GM23338 (cell line): Measurements from ENCODE around the gene MPC2. TPM values are rescaled to one million over a fixed set of nuclear protein-coding genes. Genes with fewer than 3 reads are reported as not detected.

Experiments
- ATAC-seq: fragments of 200-7000 bp; cut with Tn5 transposase; 3 replicates; pipeline ENCODE4 v1.9.1; 2020
- DNase-seq: peaks from one replicate; pipeline ENCODE4 v3.0.0-alpha.2; 2015; ENCODE audit warnings: low spot score
- H2AFZ ChIP-seq: fragments of 200-600 bp; sonication (generic); 2 replicates; pipeline ENCODE4 v1.8.0; 2016; ENCODE audit warnings: antibody characterized with exemption, mild to moderate bottlenecking, moderate library complexity
- H3F3A ChIP-seq: fragments of 200-600 bp; sonication (generic); replicated peaks from 2 replicates; pipeline ENCODE4 v1.8.0; 2017; ENCODE audit warnings: antibody characterized with exemption, mixed run types, low read depth
- H3K27ac ChIP-seq: fragments of 200-600 bp; sonication (generic); 2 replicates; pipeline ENCODE4 v1.6.1; 2016; ENCODE audit warnings: low read depth
- H3K27me3 ChIP-seq: fragments of 200-600 bp; sonication (generic); 2 replicates; pipeline ENCODE4 v1.8.0; 2016; ENCODE audit warnings: mild to moderate bottlenecking, mixed run types, moderate library complexity; ENCODE audit not compliant: insufficient read depth
- H3K36me3 ChIP-seq: fragments of 200-600 bp; sonication (generic); 2 replicates; pipeline ENCODE4 v1.8.0; 2016; ENCODE audit warnings: mild to moderate bottlenecking; ENCODE audit not compliant: insufficient read depth
- H3K4me1 ChIP-seq: fragments of 200-600 bp; sonication (generic); 2 replicates; pipeline ENCODE4 v1.8.0; 2016; ENCODE audit warnings: mild to moderate bottlenecking, moderate library complexity; ENCODE audit not compliant: insufficient read depth
- H3K4me2 ChIP-seq: fragments of 200-600 bp; sonication (generic); 2 replicates; pipeline ENCODE4 v1.7.1; 2017; ENCODE audit warnings: mixed run types
- H3K4me3 ChIP-seq: fragments of 200-600 bp; sonication (generic); 2 replicates; pipeline ENCODE4 v1.6.1; 2016; ENCODE audit warnings: mixed run types
- H3K79me2 ChIP-seq: fragments of 200-600 bp; sonication (generic); replicated peaks from 2 replicates; pipeline ENCODE4 v1.8.0; 2017; ENCODE audit warnings: mild to moderate bottlenecking; ENCODE audit not compliant: insufficient read depth
- H3K9me2 ChIP-seq: fragments of 200-600 bp; sonication (generic); 2 replicates; pipeline ENCODE4 v1.8.0; 2017; ENCODE audit not compliant: insufficient read depth
- H4K20me1 ChIP-seq: fragments of 200-600 bp; sonication (generic); replicated peaks from 2 replicates; pipeline ENCODE4 v1.8.0; 2017; ENCODE audit warnings: mild to moderate bottlenecking; ENCODE audit not compliant: insufficient read depth
- H3K27ac Mint-ChIP-seq: 2 replicates; pipeline ENCODE4 v1.8.0; 2020; ENCODE audit warnings: inconsistent platforms, mild to moderate bottlenecking, moderate library complexity, mixed read lengths
- H3K27me3 Mint-ChIP-seq: 3 replicates; pipeline ENCODE4 v1.8.0; 2022; ENCODE audit warnings: low read depth, mild to moderate bottlenecking, moderate library complexity, mixed read lengths, inconsistent platforms; ENCODE audit not compliant: insufficient read depth, poor library complexity
- H3K36me3 Mint-ChIP-seq: 3 replicates; pipeline ENCODE4 v1.8.0; 2021; ENCODE audit warnings: low read depth, mild to moderate bottlenecking, inconsistent platforms, moderate library complexity, mixed read lengths
- H3K4me1 Mint-ChIP-seq: 3 replicates; pipeline ENCODE4 v1.8.0; 2020; ENCODE audit warnings: mild to moderate bottlenecking, inconsistent platforms, mixed read lengths
- H3K4me3 Mint-ChIP-seq: 3 replicates; pipeline ENCODE4 v1.8.0; 2021; ENCODE audit warnings: moderate library complexity, mild to moderate bottlenecking, inconsistent platforms, mixed read lengths
- H3K9me3 Mint-ChIP-seq: 3 replicates; pipeline ENCODE4 v1.8.0; 2020; ENCODE audit warnings: moderate library complexity, mild to moderate bottlenecking, inconsistent platforms, mixed read lengths
- CREB1 ChIP-seq: fragments of 250-450 bp; sonication (Bioruptor Pico); IDR thresholded peaks from 2 replicates; pipeline ENCODE4 v1.5.0; 2020; ENCODE audit warnings: low read depth, mild to moderate bottlenecking, moderate library complexity
- EZH2 ChIP-seq: fragments of 200-600 bp; sonication (generic); IDR thresholded peaks from one replicate; pipeline ENCODE4 v1.8.0; 2017; ENCODE audit warnings: antibody characterized with exemption, mild to moderate bottlenecking, low read depth; ENCODE audit not compliant: unreplicated experiment
- EZH2phosphoT487 ChIP-seq: fragments of 200-600 bp; sonication (generic); IDR thresholded peaks from one replicate; pipeline ENCODE4 v1.8.1; 2018; ENCODE audit warnings: antibody characterized with exemption; ENCODE audit not compliant: unreplicated experiment
- JUNB ChIP-seq: IDR thresholded peaks from one replicate; pipeline ENCODE4 v1.6.1; 2016; ENCODE audit warnings: antibody characterized with exemption; ENCODE audit not compliant: unreplicated experiment
- STAT1 ChIP-seq: IDR thresholded peaks from one replicate; pipeline ENCODE4 v1.6.1; 2016; ENCODE audit warnings: antibody characterized with exemption; ENCODE audit not compliant: unreplicated experiment
- ZNF114 ChIP-seq: fragments of 250-450 bp; sonication (Bioruptor Pico); IDR thresholded peaks from 2 replicates; pipeline ENCODE4 v1.5.0; 2020; ENCODE audit warnings: mild to moderate bottlenecking, moderate library complexity
- ZNF331 ChIP-seq: fragments of 250-450 bp; sonication (Bioruptor Pico); IDR thresholded peaks from 2 replicates; pipeline ENCODE4 v1.5.0; 2020; ENCODE audit warnings: low read depth, mild to moderate bottlenecking, moderate library complexity
- polyA plus RNA-seq: library from polyadenylated mRNA; unstranded; fragments of >200 nt; fragmentation: Nextera tagmentation; extraction: Ambion mirVana; gene quantifications from 2 replicates; pipeline ENCODE4 v1.2.1, GENCODE V29; 2016
- total RNA-seq: library from RNA; depleted of rRNA; stranded (reverse); fragments of >200 nt; shearing (Covaris generic); gene quantifications from 2 replicates; pipeline ENCODE4 v1.2.3, GENCODE V29; 2014
- TF ChIP-seq, protein P1 (sequence below): IDR thresholded peaks from 2 replicates; pipeline ENCODE4 v1.6.1; 2016; ENCODE audit warnings: antibody characterized with exemption
- TF ChIP-seq, protein P2 (sequence below): fragments of 250-450 bp; sonication (Bioruptor Pico); IDR thresholded peaks from 2 replicates; pipeline ENCODE4 v1.5.0; 2020; ENCODE audit warnings: mild to moderate bottlenecking, moderate library complexity
- TF ChIP-seq, protein P3 (sequence below): IDR thresholded peaks from one replicate; pipeline ENCODE4 v1.6.1; 2018; ENCODE audit warnings: antibody characterized with exemption; ENCODE audit not compliant: unreplicated experiment

The MPC2 gene
- total and polyA plus RNA-seq, 2 experiments from 2014 or later: 21.6 to 76.9 TPM

DNA sequence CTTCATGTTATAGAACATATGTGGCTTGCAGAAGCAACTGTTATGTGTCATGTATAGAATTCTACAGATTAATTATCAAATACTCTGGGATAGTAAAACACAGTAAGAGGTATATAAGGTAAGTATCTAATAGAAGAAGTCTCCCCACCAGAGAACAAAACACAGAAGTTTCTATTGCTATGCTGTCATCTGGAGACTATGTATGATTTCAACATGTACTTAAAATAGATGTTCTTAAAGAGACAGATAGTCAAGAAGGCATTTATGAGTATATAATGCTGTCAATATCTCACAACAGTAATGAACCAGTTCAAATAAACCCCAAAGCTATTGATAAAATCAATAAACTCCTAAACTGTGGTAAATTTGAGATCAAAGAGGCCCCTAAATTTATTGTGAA lies 14.8 kb downstream of the MPC2 start:
- Histone ChIP-seq H3K4me2 (no peak overlapping the region), H3K27me3 (no peaks in the 10 kb centered on the region), H2AFZ (no peak overlapping the region), H3K9me2 (no peaks in the 10 kb centered on the region), H3K4me1 (peaks cover 12% of the 10 kb centered on the region), H4K20me1 (no peaks in the 10 kb centered on the region), H3K79me2 (peaks cover 6% of the 10 kb centered on the region), H3K4me3 (no peak overlapping the region), H3F3A (no peaks in the 10 kb centered on the region), H3K36me3 (no peaks in the 10 kb centered on the region), H3K27ac (no peak overlapping the region)
- Mint-ChIP-seq H3K27me3 (no peaks in the 10 kb centered on the region), H3K36me3 (no peaks in the 10 kb centered on the region), H3K4me1 (peaks cover 5% of the 10 kb centered on the region; the same call in 2 of the 3 replicates), H3K4me3 (no peak overlapping the region), H3K9me3 (no peaks in the 10 kb centered on the region), H3K27ac (no peak overlapping the region)
- DNase-seq: no peak
- ATAC-seq: no peak
- TF ChIP-seq ZNF114 (CRISPR knock-in tag) (no peak), ZNF331 (CRISPR knock-in tag) (no peak)

DNA sequence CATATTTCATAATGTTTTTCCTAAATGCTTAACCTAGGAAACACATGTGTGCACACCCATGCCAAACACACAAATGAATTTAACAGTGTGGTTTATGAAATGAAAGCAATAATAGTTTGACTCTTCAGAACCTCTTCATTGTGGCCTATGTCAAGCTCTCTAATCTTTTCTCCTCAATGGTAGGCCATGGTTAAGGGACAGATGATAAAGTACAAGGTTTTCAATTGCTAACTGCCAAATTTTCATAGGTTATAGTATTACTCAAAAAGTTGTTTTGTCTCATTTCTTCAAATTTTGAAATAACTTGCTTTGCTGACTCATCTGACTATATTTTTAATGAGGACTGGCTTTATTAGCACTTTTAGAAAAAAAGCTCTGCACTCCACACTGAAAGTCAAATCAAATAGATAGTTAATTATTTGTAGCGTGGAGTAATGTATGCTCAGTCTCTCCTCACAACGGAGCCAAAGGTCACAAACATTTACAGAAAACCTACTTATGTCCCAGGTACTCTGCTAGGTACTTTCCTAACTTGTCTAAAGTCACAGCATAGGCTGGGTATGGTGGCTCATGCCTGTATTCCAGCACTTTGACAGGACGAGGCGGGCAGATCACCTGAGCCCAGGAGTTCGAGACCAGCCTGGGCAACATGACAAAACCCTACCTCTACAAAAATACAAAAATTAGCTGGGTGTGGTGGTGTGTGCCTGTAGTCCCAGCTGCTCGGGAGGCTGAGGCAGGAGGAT lies 19.9 kb downstream of the MPC2 start:
- Mint-ChIP-seq H3K36me3 (no peaks in the 10 kb centered on the region), H3K9me3 (peaks cover 4% of the 10 kb centered on the region; the same call in 1 of the 3 replicates), H3K4me1 (peaks cover 14% of the 10 kb centered on the region), H3K4me3 (no peak overlapping the region), H3K27me3 (no peaks in the 10 kb centered on the region), H3K27ac (no peak overlapping the region)
- H3K79me2 ChIP-seq: no peaks in the 10 kb centered on the region
- H3K27me3 ChIP-seq: no peaks in the 10 kb centered on the region
- no peaks in the 10 kb centered on the region for H3K9me2 ChIP-seq
- no peaks in the 10 kb centered on the region for H3F3A ChIP-seq
- no peak for DNase-seq
- no peaks in the 10 kb centered on the region for H4K20me1 ChIP-seq
- H3K27ac ChIP-seq: no peak overlapping the region
- H2AFZ ChIP-seq: no peak overlapping the region
- H3K4me2 ChIP-seq: no peak overlapping the region
- peaks cover 17% of the 10 kb centered on the region for H3K4me1 ChIP-seq
- H3K4me3 ChIP-seq: no peak overlapping the region
- ATAC-seq: no peak
- H3K36me3 ChIP-seq: no peaks in the 10 kb centered on the region
- TF ChIP-seq, protein P1, sequence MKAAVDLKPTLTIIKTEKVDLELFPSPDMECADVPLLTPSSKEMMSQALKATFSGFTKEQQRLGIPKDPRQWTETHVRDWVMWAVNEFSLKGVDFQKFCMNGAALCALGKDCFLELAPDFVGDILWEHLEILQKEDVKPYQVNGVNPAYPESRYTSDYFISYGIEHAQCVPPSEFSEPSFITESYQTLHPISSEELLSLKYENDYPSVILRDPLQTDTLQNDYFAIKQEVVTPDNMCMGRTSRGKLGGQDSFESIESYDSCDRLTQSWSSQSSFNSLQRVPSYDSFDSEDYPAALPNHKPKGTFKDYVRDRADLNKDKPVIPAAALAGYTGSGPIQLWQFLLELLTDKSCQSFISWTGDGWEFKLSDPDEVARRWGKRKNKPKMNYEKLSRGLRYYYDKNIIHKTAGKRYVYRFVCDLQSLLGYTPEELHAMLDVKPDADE: no peak
- TF ChIP-seq JUNB: no peak
- TF ChIP-seq EZH2: no peak
- no peak for TF ChIP-seq ZNF114 (CRISPR knock-in tag)
- TF ChIP-seq ZNF331 (CRISPR knock-in tag): no peak
- TF ChIP-seq, protein P2, sequence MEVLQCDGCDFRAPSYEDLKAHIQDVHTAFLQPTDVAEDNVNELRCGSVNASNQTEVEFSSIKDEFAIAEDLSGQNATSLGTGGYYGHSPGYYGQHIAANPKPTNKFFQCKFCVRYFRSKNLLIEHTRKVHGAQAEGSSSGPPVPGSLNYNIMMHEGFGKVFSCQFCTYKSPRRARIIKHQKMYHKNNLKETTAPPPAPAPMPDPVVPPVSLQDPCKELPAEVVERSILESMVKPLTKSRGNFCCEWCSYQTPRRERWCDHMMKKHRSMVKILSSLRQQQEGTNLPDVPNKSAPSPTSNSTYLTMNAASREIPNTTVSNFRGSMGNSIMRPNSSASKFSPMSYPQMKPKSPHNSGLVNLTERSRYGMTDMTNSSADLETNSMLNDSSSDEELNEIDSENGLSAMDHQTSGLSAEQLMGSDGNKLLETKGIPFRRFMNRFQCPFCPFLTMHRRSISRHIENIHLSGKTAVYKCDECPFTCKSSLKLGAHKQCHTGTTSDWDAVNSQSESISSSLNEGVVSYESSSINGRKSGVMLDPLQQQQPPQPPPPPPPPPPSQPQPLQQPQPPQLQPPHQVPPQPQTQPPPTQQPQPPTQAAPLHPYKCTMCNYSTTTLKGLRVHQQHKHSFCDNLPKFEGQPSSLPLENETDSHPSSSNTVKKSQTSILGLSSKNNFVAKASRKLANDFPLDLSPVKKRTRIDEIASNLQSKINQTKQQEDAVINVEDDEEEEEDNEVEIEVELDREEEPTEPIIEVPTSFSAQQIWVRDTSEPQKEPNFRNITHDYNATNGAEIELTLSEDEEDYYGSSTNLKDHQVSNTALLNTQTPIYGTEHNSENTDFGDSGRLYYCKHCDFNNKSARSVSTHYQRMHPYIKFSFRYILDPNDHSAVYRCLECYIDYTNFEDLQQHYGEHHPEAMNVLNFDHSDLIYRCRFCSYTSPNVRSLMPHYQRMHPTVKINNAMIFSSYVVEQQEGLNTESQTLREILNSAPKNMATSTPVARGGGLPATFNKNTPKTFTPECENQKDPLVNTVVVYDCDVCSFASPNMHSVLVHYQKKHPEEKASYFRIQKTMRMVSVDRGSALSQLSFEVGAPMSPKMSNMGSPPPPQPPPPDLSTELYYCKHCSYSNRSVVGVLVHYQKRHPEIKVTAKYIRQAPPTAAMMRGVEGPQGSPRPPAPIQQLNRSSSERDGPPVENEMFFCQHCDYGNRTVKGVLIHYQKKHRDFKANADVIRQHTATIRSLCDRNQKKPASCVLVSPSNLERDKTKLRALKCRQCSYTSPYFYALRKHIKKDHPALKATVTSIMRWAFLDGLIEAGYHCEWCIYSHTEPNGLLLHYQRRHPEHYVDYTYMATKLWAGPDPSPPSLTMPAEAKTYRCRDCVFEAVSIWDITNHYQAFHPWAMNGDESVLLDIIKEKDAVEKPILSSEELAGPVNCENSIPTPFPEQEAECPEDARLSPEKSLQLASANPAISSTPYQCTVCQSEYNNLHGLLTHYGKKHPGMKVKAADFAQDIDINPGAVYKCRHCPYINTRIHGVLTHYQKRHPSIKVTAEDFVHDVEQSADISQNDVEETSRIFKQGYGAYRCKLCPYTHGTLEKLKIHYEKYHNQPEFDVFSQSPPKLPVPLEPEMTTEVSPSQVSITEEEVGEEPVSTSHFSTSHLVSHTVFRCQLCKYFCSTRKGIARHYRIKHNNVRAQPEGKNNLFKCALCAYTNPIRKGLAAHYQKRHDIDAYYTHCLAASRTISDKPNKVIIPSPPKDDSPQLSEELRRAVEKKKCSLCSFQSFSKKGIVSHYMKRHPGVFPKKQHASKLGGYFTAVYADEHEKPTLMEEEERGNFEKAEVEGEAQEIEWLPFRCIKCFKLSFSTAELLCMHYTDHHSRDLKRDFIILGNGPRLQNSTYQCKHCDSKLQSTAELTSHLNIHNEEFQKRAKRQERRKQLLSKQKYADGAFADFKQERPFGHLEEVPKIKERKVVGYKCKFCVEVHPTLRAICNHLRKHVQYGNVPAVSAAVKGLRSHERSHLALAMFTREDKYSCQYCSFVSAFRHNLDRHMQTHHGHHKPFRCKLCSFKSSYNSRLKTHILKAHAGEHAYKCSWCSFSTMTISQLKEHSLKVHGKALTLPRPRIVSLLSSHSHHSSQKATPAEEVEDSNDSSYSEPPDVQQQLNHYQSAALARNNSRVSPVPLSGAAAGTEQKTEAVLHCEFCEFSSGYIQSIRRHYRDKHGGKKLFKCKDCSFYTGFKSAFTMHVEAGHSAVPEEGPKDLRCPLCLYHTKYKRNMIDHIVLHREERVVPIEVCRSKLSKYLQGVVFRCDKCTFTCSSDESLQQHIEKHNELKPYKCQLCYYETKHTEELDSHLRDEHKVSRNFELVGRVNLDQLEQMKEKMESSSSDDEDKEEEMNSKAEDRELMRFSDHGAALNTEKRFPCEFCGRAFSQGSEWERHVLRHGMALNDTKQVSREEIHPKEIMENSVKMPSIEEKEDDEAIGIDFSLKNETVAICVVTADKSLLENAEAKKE (CRISPR knock-in tag): no peak
- TF ChIP-seq EZH2phosphoT487: no peak
- TF ChIP-seq, protein P3, sequence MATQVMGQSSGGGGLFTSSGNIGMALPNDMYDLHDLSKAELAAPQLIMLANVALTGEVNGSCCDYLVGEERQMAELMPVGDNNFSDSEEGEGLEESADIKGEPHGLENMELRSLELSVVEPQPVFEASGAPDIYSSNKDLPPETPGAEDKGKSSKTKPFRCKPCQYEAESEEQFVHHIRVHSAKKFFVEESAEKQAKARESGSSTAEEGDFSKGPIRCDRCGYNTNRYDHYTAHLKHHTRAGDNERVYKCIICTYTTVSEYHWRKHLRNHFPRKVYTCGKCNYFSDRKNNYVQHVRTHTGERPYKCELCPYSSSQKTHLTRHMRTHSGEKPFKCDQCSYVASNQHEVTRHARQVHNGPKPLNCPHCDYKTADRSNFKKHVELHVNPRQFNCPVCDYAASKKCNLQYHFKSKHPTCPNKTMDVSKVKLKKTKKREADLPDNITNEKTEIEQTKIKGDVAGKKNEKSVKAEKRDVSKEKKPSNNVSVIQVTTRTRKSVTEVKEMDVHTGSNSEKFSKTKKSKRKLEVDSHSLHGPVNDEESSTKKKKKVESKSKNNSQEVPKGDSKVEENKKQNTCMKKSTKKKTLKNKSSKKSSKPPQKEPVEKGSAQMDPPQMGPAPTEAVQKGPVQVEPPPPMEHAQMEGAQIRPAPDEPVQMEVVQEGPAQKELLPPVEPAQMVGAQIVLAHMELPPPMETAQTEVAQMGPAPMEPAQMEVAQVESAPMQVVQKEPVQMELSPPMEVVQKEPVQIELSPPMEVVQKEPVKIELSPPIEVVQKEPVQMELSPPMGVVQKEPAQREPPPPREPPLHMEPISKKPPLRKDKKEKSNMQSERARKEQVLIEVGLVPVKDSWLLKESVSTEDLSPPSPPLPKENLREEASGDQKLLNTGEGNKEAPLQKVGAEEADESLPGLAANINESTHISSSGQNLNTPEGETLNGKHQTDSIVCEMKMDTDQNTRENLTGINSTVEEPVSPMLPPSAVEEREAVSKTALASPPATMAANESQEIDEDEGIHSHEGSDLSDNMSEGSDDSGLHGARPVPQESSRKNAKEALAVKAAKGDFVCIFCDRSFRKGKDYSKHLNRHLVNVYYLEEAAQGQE: no peak
- TF ChIP-seq STAT1: no peak
- no peak for TF ChIP-seq CREB1 (CRISPR knock-in tag)
